ENCODE data around the gene SPTB.

- TF ChIP-seq CTCF (IDR thresholded peaks at IDR 0.05; ENCODE audit: low read depth, low read length) (no peak), POLR2A (IDR thresholded peaks at IDR 0.05; ENCODE audit: extremely low read depth, insufficient read length) (no peak), MYC (IDR thresholded peaks at IDR 0.05; ENCODE audit: low read depth, low read length) (no peak)
These were observed 90.0 kb downstream of the SPTB start for GRCh38 chr14:64789696-64790095.
